ENCODE results near the gene ZNF205.

The ZNF205 gene

GRCh38 chr16:3112881-3113574, 642 bp downstream of the ZNF205 start:
- Histone ChIP-seq H3K27ac (ENCODE audit: low read depth, low read length) (no peak overlapping the region), H3K9ac (ENCODE audit: low read depth, low read length) (peak overlapping the region; percentile 78), H3K4me1 (ENCODE audit: insufficient read depth, low read length) (peaks cover 15% of the 10 kb centered on the region), H3K4me3 (ENCODE audit: low read length) (peak overlapping the region; percentile 88), H3K36me3 (ENCODE audit: insufficient read depth, low read length) (peaks cover 29% of the 10 kb centered on the region), H3K9me3 (ENCODE audit: insufficient read depth, low read depth, low read length) (no peaks in the 10 kb centered on the region), H3K27me3 (ENCODE audit: insufficient read depth, low read length) (no peaks in the 10 kb centered on the region)
- 41% methylated on average over 19 of the region's 19 CpGs for WGBS

- 89% methylated on average over 16 of the region's 17 CpGs for WGBS
- peaks cover 15% of the 10 kb centered on the region for H3K4me1 ChIP-seq (ENCODE audit: insufficient read depth, low read length)
- H3K4me3 ChIP-seq (ENCODE audit: low read length): peak overlapping the region; percentile 88
- no peak overlapping the region for H3K27ac ChIP-seq (ENCODE audit: low read depth, low read length)
- peak overlapping the region; percentile 78; the same call in 1 of the 2 replicates for H3K9ac ChIP-seq (ENCODE audit: low read depth, low read length)
- H3K9me3 ChIP-seq (ENCODE audit: insufficient read depth, low read depth, low read length): no peaks in the 10 kb centered on the region
- peaks cover 38% of the 10 kb centered on the region for H3K36me3 ChIP-seq (ENCODE audit: insufficient read depth, low read length)
- H3K27me3 ChIP-seq (ENCODE audit: insufficient read depth, low read length): no peaks in the 10 kb centered on the region
Observed at GRCh38 chr16:3113765-3114479, 1.5 kb downstream of the ZNF205 start.

GRCh38 chr16:3115003-3115402, 2.6 kb downstream of the ZNF205 start:
- Histone ChIP-seq H3K27me3 (ENCODE audit: insufficient read depth, low read length) (no peaks in the 10 kb centered on the region), H3K4me1 (ENCODE audit: insufficient read depth, low read length) (peaks cover 15% of the 10 kb centered on the region), H3K9ac (ENCODE audit: low read depth, low read length) (no peak overlapping the region), H3K9me3 (ENCODE audit: insufficient read depth, low read depth, low read length) (no peaks in the 10 kb centered on the region), H3K27ac (ENCODE audit: low read depth, low read length) (no peak overlapping the region), H3K36me3 (ENCODE audit: insufficient read depth, low read length) (peaks cover 48% of the 10 kb centered on the region), H3K4me3 (ENCODE audit: low read length) (no peak overlapping the region)
- 92% methylated on average over 12 of the region's 12 CpGs for WGBS

GRCh38 chr16:3115561-3115960, 3.2 kb downstream of the ZNF205 start:
- H3K9ac ChIP-seq (ENCODE audit: low read depth, low read length): no peak overlapping the region
- no peaks in the 10 kb centered on the region for H3K27me3 ChIP-seq (ENCODE audit: insufficient read depth, low read length)
- H3K4me1 ChIP-seq (ENCODE audit: insufficient read depth, low read length): peaks cover 15% of the 10 kb centered on the region
- 83% methylated on average over 14 of the region's 14 CpGs for WGBS
- H3K36me3 ChIP-seq (ENCODE audit: insufficient read depth, low read length): peaks cover 52% of the 10 kb centered on the region
- H3K4me3 ChIP-seq (ENCODE audit: low read length): no peak overlapping the region
- no peaks in the 10 kb centered on the region for H3K9me3 ChIP-seq (ENCODE audit: insufficient read depth, low read depth, low read length)
- no peak overlapping the region for H3K27ac ChIP-seq (ENCODE audit: low read depth, low read length)

GRCh38 chr16:3118204-3118790, 5.9 kb downstream of the ZNF205 start:
- Histone ChIP-seq H3K36me3 (ENCODE audit: insufficient read depth, low read length) (peaks cover 55% of the 10 kb centered on the region), H3K4me3 (ENCODE audit: low read length) (no peak overlapping the region), H3K9ac (ENCODE audit: low read depth, low read length) (no peak overlapping the region), H3K4me1 (ENCODE audit: insufficient read depth, low read length) (peaks cover 6% of the 10 kb centered on the region), H3K27ac (ENCODE audit: low read depth, low read length) (no peak overlapping the region), H3K27me3 (ENCODE audit: insufficient read depth, low read length) (no peaks in the 10 kb centered on the region), H3K9me3 (ENCODE audit: insufficient read depth, low read depth, low read length) (no peaks in the 10 kb centered on the region)
- WGBS: 92% methylated on average over 16 of the region's 16 CpGs

GRCh38 chr16:3118846-3119245, 6.5 kb downstream of the ZNF205 start:
- H3K4me3 ChIP-seq (ENCODE audit: low read length): no peak overlapping the region
- H3K27ac ChIP-seq (ENCODE audit: low read depth, low read length): no peak overlapping the region
- peaks cover 55% of the 10 kb centered on the region for H3K36me3 ChIP-seq (ENCODE audit: insufficient read depth, low read length)
- 97% methylated on average over 20 of the region's 20 CpGs for WGBS
- no peaks in the 10 kb centered on the region for H3K9me3 ChIP-seq (ENCODE audit: insufficient read depth, low read depth, low read length)
- H3K27me3 ChIP-seq (ENCODE audit: insufficient read depth, low read length): no peaks in the 10 kb centered on the region
- no peak overlapping the region for H3K9ac ChIP-seq (ENCODE audit: low read depth, low read length)
- H3K4me1 ChIP-seq (ENCODE audit: insufficient read depth, low read length): 0 out of 2 replicates have a peak, but pooled peaks cover 5% of the 10 kb centered on the region

GRCh38 chr16:3119286-3119685, 6.9 kb downstream of the ZNF205 start:
- Histone ChIP-seq H3K36me3 (ENCODE audit: insufficient read depth, low read length) (peaks cover 55% of the 10 kb centered on the region), H3K4me1 (ENCODE audit: insufficient read depth, low read length) (0 out of 2 replicates have a peak, but pooled peaks cover 4% of the 10 kb centered on the region), H3K4me3 (ENCODE audit: low read length) (no peak overlapping the region), H3K9ac (ENCODE audit: low read depth, low read length) (no peak overlapping the region), H3K27me3 (ENCODE audit: insufficient read depth, low read length) (no peaks in the 10 kb centered on the region), H3K9me3 (ENCODE audit: insufficient read depth, low read depth, low read length) (no peaks in the 10 kb centered on the region), H3K27ac (ENCODE audit: low read depth, low read length) (no peak overlapping the region)
- WGBS: 96% methylated on average over 33 of the region's 33 CpGs

GRCh38 chr16:3119701-3120408, 7.5 kb downstream of the ZNF205 start:
- Histone ChIP-seq H3K4me3 (ENCODE audit: low read length) (no peak overlapping the region), H3K27me3 (ENCODE audit: insufficient read depth, low read length) (no peaks in the 10 kb centered on the region), H3K4me1 (ENCODE audit: insufficient read depth, low read length) (0 out of 2 replicates have a peak, but pooled peaks cover 4% of the 10 kb centered on the region), H3K36me3 (ENCODE audit: insufficient read depth, low read length) (peaks cover 52% of the 10 kb centered on the region), H3K9ac (ENCODE audit: low read depth, low read length) (no peak overlapping the region), H3K27ac (ENCODE audit: low read depth, low read length) (no peak overlapping the region), H3K9me3 (ENCODE audit: insufficient read depth, low read depth, low read length) (no peaks in the 10 kb centered on the region)
- 94% methylated on average over 57 of the region's 57 CpGs for WGBS

- peaks cover 46% of the 10 kb centered on the region for H3K36me3 ChIP-seq (ENCODE audit: insufficient read depth, low read length)
- no peaks in the 10 kb centered on the region for H3K27me3 ChIP-seq (ENCODE audit: insufficient read depth, low read length)
- H3K4me1 ChIP-seq (ENCODE audit: insufficient read depth, low read length): 0 out of 2 replicates have a peak, but pooled peaks cover 4% of the 10 kb centered on the region
- H3K9ac ChIP-seq (ENCODE audit: low read depth, low read length): no peak overlapping the region
- no peak overlapping the region for H3K27ac ChIP-seq (ENCODE audit: low read depth, low read length)
- 95% methylated on average over 16 of the region's 16 CpGs for WGBS
- no peaks in the 10 kb centered on the region for H3K9me3 ChIP-seq (ENCODE audit: insufficient read depth, low read depth, low read length)
- no peak overlapping the region for H3K4me3 ChIP-seq (ENCODE audit: low read length)
Observed at GRCh38 chr16:3120435-3120834, 8.0 kb downstream of the ZNF205 start.

- H3K36me3 ChIP-seq (ENCODE audit: insufficient read depth, low read length): peaks cover 34% of the 10 kb centered on the region
- H3K9ac ChIP-seq (ENCODE audit: low read depth, low read length): no peak overlapping the region
- H3K27me3 ChIP-seq (ENCODE audit: insufficient read depth, low read length): no peaks in the 10 kb centered on the region
- no peak overlapping the region for H3K27ac ChIP-seq (ENCODE audit: low read depth, low read length)
- no peak overlapping the region for H3K4me3 ChIP-seq (ENCODE audit: low read length)
- WGBS: 94% methylated on average over 7 of the region's 7 CpGs
- 0 out of 2 replicates have a peak, but pooled peaks cover 4% of the 10 kb centered on the region for H3K4me1 ChIP-seq (ENCODE audit: insufficient read depth, low read length)
- no peaks in the 10 kb centered on the region for H3K9me3 ChIP-seq (ENCODE audit: insufficient read depth, low read depth, low read length)
Observed at GRCh38 chr16:3121851-3122467, 9.6 kb downstream of the ZNF205 start.

Data from HUES64 (cell line).